Measurements from ENCODE around the gene DPP7. TPM values are rescaled to one million over a fixed set of nuclear protein-coding genes. Genes with fewer than 3 reads are reported as not detected.

Gene DPP7
- total and polyA plus RNA-seq, 11 donors, result 96.6 to 260 (median 119) TPM

GRCh38 chr9:137073992-137074399, 40.5 kb downstream of the DPP7 start:
- 90 to 96% (median 92%) methylated on average over 8 of the region's 8 CpGs for WGBS, 4 donors
- DNase-seq, result no peak
- Histone ChIP-seq H3K27ac (peak overlapping the region in 1 of 12 donors; percentile 42), H3K4me1 (peaks cover 5 to 64% (median 22%) of the 10 kb centered on the region in 12 donors), H3K4me3 (no peak overlapping the region), H3K36me3 (peaks cover 0 to 8% (median 4%) of the 10 kb centered on the region in 9 donors), H3K27me3 (peaks cover 0 to 8% (median 4%) of the 10 kb centered on the region in 9 donors), H3K9me3 (no peaks in the 10 kb centered on the region)
- no peak for TF ChIP-seq CTCF (IDR thresholded peaks at IDR 0.05)
- TF ChIP-seq POLR2A (IDR thresholded peaks at IDR 0.05), result no peak
- ATAC-seq, result no peak
- intact Hi-C loops (cut with DNase I), result no loop called here

- peak overlapping the region in 3 of 12 donors; percentile 6 to 55 (median 45) for H3K4me3 ChIP-seq
- WGBS, 4 donors, result 81 to 90% (median 88%) methylated on average over 2 of the region's 2 CpGs
- no peak for TF ChIP-seq CTCF (IDR thresholded peaks at IDR 0.05)
- no peak for TF ChIP-seq POLR2A (IDR thresholded peaks at IDR 0.05)
- peak overlapping the region in 10 of 12 donors; percentile 20 to 94 (median 76) for H3K27ac ChIP-seq
- H3K9me3 ChIP-seq, result no peaks in the 10 kb centered on the region
- DNase-seq (no peak), ATAC-seq (no peak)
- no peaks in the 10 kb centered on the region for H3K36me3 ChIP-seq
- intact Hi-C loops (cut with DNase I), result no loop called here
- peaks cover 0 to 46% (median 9%) of the 10 kb centered on the region in 12 donors for H3K4me1 ChIP-seq
- peaks cover 0 to 14% (median 5%) of the 10 kb centered on the region in 9 donors for H3K27me3 ChIP-seq
These were observed 43.3 kb downstream of the DPP7 start for GRCh38 chr9:137071282-137071681.

- intact Hi-C loops (cut with DNase I), result no loop called here
- 5 to 19% (median 12%) methylated on average over 6 of the region's 6 CpGs for WGBS, 4 donors
- Histone ChIP-seq H3K4me1 (peaks cover 0 to 46% (median 9%) of the 10 kb centered on the region in 12 donors), H3K4me3 (peak overlapping the region in 11 of 12 donors; percentile 6 to 58 (median 45)), H3K9me3 (no peaks in the 10 kb centered on the region), H3K36me3 (no peaks in the 10 kb centered on the region), H3K27ac (peak overlapping the region; percentile 43 to 94 (median 78)), H3K27me3 (peaks cover 0 to 14% (median 5%) of the 10 kb centered on the region in 9 donors)
- DNase-seq, result peak; percentile 76 to 85 (median 83)
- peak in 4 of 12 donors; percentile 13 to 26 (median 20) for TF ChIP-seq CTCF (IDR thresholded peaks at IDR 0.05)
- TF ChIP-seq POLR2A (IDR thresholded peaks at IDR 0.05), result no peak
- ATAC-seq, result peak; percentile 33 to 69 (median 48)
These were observed 43.6 kb downstream of the DPP7 start for GRCh38 chr9:137070906-137071275.

- Histone ChIP-seq H3K4me3 (peak within 1 kb of the TSS in 11 of 12 donors; percentile 6 to 58 (median 45)), H3K36me3 (no peaks in the 10 kb centered on the region), H3K27me3 (peaks cover 0 to 14% (median 5%) of the 10 kb centered on the region in 9 donors), H3K4me1 (peaks cover 0 to 44% (median 9%) of the 10 kb centered on the region in 12 donors), H3K9me3 (no peaks in the 10 kb centered on the region), H3K27ac (peak within 1 kb of the TSS; percentile 43 to 94 (median 78))
- intact Hi-C loops (cut with DNase I), result no loop called here
- WGBS, 4 donors, result 0 to 1% (median 1%) methylated on average over 40 to 74 of the region's 74 CpGs
- ATAC-seq (peak; percentile 93 to 96 (median 94)), DNase-seq (peak; percentile 88 to 94 (median 92))
- TF ChIP-seq POLR2A (IDR thresholded peaks at IDR 0.05), result no peak
- TF ChIP-seq CTCF (IDR thresholded peaks at IDR 0.05), result no peak
These were observed 44.2 kb downstream of the DPP7 start, which contains the start of gene SAPCD2 for GRCh38 chr9:137070201-137070905. SAPCD2 (minus strand) TSS chr9:137070557; CDS start chr9:137070460, 97 bp downstream.
